Measurements from ENCODE around the gene CHST11.

The CHST11 gene

DNA sequence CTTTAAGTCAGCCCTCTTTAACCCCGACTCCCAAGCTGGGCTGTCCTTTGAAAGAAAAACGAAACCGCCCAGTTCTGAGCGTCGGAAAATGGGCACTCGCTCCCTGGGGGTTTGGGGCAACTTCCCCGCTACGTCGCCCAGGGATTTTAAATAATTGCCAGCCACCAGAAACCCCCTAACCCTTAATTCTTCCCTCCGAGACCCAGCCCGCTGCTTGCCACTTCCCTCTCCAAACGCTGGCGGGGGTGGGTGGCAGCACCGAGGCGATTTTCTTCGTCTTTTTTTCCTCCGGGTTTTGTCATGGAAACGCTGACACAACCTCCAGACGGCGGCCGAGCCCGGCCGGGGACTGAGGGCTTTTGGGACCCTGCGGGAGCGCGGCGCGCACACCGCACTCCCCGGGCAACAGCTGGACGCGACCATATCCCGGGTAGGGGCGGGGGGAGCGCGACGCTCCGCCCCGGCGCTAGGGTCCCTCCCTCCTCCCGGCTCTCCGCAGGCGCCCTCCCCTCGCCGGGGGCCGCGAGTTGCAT lies at the start of gene CHST11:
Gene CHST11 (plus strand): TSS at position 532 of the 533 bp plus-strand sequence.
- DNase-seq (ENCODE audit: low read depth in 2 of 2), result peak; percentile 62 to 72

DNA sequence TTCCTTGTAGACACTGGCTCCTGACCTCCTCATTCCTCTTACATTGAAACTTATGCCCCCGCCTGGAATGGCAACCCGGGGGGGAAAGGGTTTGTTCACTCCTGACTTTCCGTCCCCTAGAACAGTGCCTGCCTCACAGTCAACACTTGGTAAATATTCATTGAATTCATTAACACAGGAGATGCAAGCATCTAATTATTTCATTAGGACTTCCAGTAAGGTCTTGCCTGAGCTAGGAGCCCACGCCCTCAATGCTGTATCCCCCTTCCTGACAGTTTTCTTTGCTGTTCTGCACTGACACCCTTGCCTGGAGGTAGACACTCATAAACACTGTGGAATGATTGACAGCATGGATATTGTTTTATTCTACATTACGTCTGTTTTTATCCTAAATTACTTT lies 49.3 kb upstream of the CHST11 start:
- DNase-seq (ENCODE audit: low read depth in 2 of 2), result no peak

GRCh38 chr12:104407922-104408321 lies 48.8 kb upstream of the CHST11 start:
- DNase-seq (ENCODE audit: low read depth in 2 of 2), result no peak

- DNase-seq (ENCODE audit: low read depth in 2 of 2), result no peak
Measured at GRCh38 chr12:104410326-104410725, 46.4 kb upstream of the CHST11 start.

- no peak for DNase-seq (ENCODE audit: low read depth in 2 of 2)
Measured at GRCh38 chr12:104410786-104411185, 46.0 kb upstream of the CHST11 start.

- DNase-seq (ENCODE audit: low read depth in 2 of 2), result no peak
Measured at GRCh38 chr12:104411826-104412641, 44.7 kb upstream of the CHST11 start.

GRCh38 chr12:104412681-104413080 lies 44.1 kb upstream of the CHST11 start:
- no peak for DNase-seq (ENCODE audit: low read depth in 2 of 2)

GRCh38 chr12:104413330-104413729 lies 43.4 kb upstream of the CHST11 start:
- DNase-seq (ENCODE audit: low read depth in 2 of 2), result no peak

- no peak for DNase-seq (ENCODE audit: low read depth in 2 of 2)
Measured at GRCh38 chr12:104414581-104415341, 42.0 kb upstream of the CHST11 start.

DNA sequence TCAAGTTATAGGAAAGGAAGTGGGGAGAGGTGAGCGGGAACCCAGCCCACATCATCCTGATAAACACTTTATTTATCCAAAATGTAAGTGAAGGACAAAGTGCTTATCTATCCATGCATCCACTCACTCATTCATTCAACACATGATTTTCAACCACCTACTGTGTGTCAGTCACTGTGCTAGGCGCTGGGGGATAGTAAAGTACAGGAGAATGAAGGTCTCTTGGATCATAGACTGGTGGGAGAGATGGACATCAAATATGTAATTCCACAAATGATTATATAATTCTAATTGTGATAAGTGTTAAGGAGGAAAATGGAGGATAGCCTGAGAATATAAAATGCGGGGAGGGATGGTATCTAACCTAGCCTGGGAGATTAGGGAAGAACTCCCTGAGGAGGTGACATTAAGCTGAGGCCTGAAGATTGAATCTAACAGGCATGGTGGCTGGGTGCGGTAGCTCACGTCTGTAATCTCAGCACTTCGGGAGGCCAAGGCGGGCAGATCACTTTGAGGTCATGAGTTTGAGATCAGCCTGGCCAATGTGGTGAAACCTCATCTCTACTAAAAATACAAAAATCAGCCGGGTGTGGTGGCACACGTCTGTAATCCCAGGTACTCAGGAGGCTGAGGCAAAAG lies 41.3 kb upstream of the CHST11 start:
- no peak for DNase-seq (ENCODE audit: low read depth in 2 of 2)

DNA sequence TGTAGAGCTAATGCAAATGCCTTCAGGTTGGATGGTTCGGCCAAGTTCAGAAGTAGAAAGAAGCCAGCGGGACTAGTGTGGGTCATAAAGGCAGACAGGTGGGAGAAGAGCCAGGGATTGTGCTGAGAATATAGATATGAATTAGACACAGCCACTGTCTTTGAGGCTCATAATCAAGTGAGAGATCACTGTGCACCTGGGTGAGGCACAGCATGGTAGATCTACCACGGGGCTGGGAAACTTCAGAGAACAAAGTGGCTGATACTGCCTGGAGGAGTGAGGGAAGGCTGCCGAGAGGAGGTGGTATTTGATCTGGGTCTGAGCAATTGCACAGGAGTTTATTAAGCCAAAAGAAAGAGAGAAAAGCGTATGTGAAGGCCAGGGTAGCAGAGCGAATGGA lies 40.6 kb upstream of the CHST11 start:
- DNase-seq (ENCODE audit: low read depth in 2 of 2), result no peak

DNA sequence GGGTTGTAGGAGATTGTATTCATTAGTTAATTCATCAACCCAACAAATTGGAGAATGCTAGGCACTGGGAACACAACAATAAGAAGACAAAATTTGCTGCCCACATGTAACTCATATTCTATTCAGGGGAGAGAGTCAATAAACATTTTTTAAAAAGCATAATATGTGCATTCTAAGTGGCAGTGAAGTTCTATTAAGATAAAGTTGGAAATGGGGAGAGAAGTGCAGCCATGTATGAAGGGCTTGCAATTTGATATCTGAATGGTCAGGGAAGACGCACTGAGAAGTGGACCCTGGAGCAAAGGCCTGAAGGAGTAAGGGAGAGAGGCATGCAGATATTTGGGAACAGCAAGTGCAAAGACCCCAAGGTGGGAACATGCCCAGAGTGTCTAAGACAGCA lies 40.2 kb upstream of the CHST11 start:
- no peak for DNase-seq (ENCODE audit: low read depth in 2 of 2)

GRCh38 chr12:104419717-104420116 lies 37.0 kb upstream of the CHST11 start:
- no peak for DNase-seq (ENCODE audit: low read depth in 2 of 2)

GRCh38 chr12:104420868-104421267 lies 35.9 kb upstream of the CHST11 start:
- DNase-seq (ENCODE audit: low read depth in 2 of 2), result no peak

DNA sequence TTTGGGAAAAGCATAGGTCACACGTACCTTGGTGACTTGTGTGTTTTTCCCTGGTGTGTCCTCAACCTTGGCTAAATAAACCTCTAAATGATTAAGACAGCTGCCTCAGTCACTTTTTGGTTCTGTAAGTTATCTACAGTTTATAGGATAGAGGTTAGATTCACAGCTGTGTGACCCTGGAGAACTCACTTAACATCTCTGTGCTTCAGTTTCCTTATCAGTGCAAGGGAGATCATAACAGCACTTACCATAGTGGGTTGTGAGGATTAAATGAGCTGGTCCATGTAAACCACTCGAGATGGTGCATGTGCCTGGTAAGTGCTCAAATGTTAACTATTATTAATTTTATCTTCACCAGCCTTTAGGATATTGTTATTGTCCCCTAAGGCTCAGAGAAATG lies 35.4 kb upstream of the CHST11 start:
- no peak for DNase-seq (ENCODE audit: low read depth in 2 of 2)

GRCh38 chr12:104422441-104422840 lies 34.3 kb upstream of the CHST11 start:
- no peak for DNase-seq (ENCODE audit: low read depth in 2 of 2)

- no peak for DNase-seq (ENCODE audit: low read depth in 2 of 2)
Measured at GRCh38 chr12:104423273-104423672, 33.5 kb upstream of the CHST11 start.

- no peak for DNase-seq (ENCODE audit: low read depth in 2 of 2)
Measured at GRCh38 chr12:104423809-104424208, 32.9 kb upstream of the CHST11 start.

GRCh38 chr12:104424955-104425354 lies 31.8 kb upstream of the CHST11 start:
- DNase-seq (ENCODE audit: low read depth in 2 of 2), result no peak

- no peak for DNase-seq (ENCODE audit: low read depth in 2 of 2)
Measured at GRCh38 chr12:104425614-104426013, 31.1 kb upstream of the CHST11 start.

- no peak for DNase-seq (ENCODE audit: low read depth in 2 of 2)
Measured at GRCh38 chr12:104426926-104427546, 29.7 kb upstream of the CHST11 start.

GRCh38 chr12:104427547-104427938 lies 29.2 kb upstream of the CHST11 start:
- no peak for DNase-seq (ENCODE audit: low read depth in 2 of 2)
